Loucy (cell line): ENCODE measurements around the gene FRMD8.

Source experiments
- H2AFZ ChIP-seq: fragments of 200-600 bp; sonication (generic); 2 replicates; pipeline ENCODE4 v1.6.0; 2016; ENCODE audit warnings: antibody characterized with exemption, mild to moderate bottlenecking, low read length, moderate library complexity
- H3F3A ChIP-seq: fragments of 200-600 bp; 2 replicates; pipeline ENCODE4 v1.6.0; 2016; ENCODE audit warnings: antibody characterized with exemption, low read depth, mild to moderate bottlenecking
- H3K27me3 ChIP-seq: fragments of 200-600 bp; sonication (generic); 2 replicates; pipeline ENCODE4 v1.6.1; 2014; ENCODE audit warnings: low read length, mild to moderate bottlenecking; ENCODE audit not compliant: insufficient read depth, poor library complexity, severe bottlenecking
- H3K36me3 ChIP-seq: fragments of 200-600 bp; sonication (generic); 2 replicates; pipeline ENCODE4 v1.6.1; 2016; ENCODE audit warnings: low read length; ENCODE audit not compliant: insufficient read depth
- H3K4me1 ChIP-seq: fragments of 200-600 bp; sonication (generic); 2 replicates; pipeline ENCODE4 v1.5.1; 2014; ENCODE audit warnings: low read length, mild to moderate bottlenecking; ENCODE audit not compliant: insufficient read depth, poor library complexity, severe bottlenecking
- H3K4me2 ChIP-seq: fragments of 200-600 bp; sonication (generic); 2 replicates; pipeline ENCODE4 v1.6.0; 2014; ENCODE audit warnings: antibody characterized with exemption, low read length, low read depth, mild to moderate bottlenecking; ENCODE audit not compliant: poor library complexity, severe bottlenecking
- H3K4me3 ChIP-seq: fragments of 200-600 bp; sonication (generic); 2 replicates; pipeline ENCODE4 v1.5.1; 2014; ENCODE audit warnings: low read length, mild to moderate bottlenecking, mixed read lengths; ENCODE audit not compliant: poor library complexity, severe bottlenecking
- H3K79me2 ChIP-seq: fragments of 200-600 bp; sonication (generic); 2 replicates; pipeline ENCODE4 v1.6.1; 2014; ENCODE audit warnings: low read length; ENCODE audit not compliant: insufficient read depth
- H3K9ac ChIP-seq: fragments of 200-600 bp; sonication (generic); 2 replicates; pipeline ENCODE4 v1.6.0; 2014; ENCODE audit warnings: mild to moderate bottlenecking, low read depth, low read length, moderate library complexity; ENCODE audit not compliant: poor library complexity, severe bottlenecking
- H3K9me2 ChIP-seq: fragments of 200-600 bp; sonication (generic); replicated peaks from 2 replicates; pipeline ENCODE4 v1.6.1; 2016; ENCODE audit warnings: low read depth, low read length, mixed read lengths
- H3K9me3 ChIP-seq: fragments of 200-600 bp; sonication (generic); 2 replicates; pipeline ENCODE4 v1.6.1; 2014; ENCODE audit warnings: mild to moderate bottlenecking, antibody characterized with exemption, low read length, low read depth; ENCODE audit not compliant: insufficient read depth
- H4K20me1 ChIP-seq: fragments of 200-600 bp; sonication (generic); 2 replicates; pipeline ENCODE4 v1.6.0; 2014; ENCODE audit warnings: antibody characterized with exemption, low read length, mild to moderate bottlenecking; ENCODE audit not compliant: insufficient read depth, poor library complexity, severe bottlenecking
- CTCF ChIP-seq: fragments of 200-600 bp; sonication (generic); conservative IDR thresholded peaks from 2 replicates; pipeline ENCODE4 v1.5.1; 2014; ENCODE audit warnings: mild to moderate bottlenecking, antibody characterized with exemption, low read length
- EZH2phosphoT487 ChIP-seq: fragments of 200-600 bp; IDR thresholded peaks from 2 replicates; pipeline ENCODE4 v1.6.1; 2018; ENCODE audit warnings: antibody characterized with exemption, mild to moderate bottlenecking, moderate library complexity, borderline replicate concordance

FRMD8 gene

GRCh38 chr11:65341856-65342255 is 44.6 kb upstream of the FRMD8 start:
- Histone ChIP-seq H3K9me2 (no peaks in the 10 kb centered on the region), H3K4me2 (no peak overlapping the region), H3K4me3 (no peak overlapping the region), H3K9me3 (no peaks in the 10 kb centered on the region), H3F3A (no peaks in the 10 kb centered on the region), H4K20me1 (peaks cover 28% of the 10 kb centered on the region), H3K9ac (no peak overlapping the region), H3K4me1 (peaks cover 17% of the 10 kb centered on the region), H3K79me2 (peaks cover 41% of the 10 kb centered on the region), H3K27me3 (no peaks in the 10 kb centered on the region), H2AFZ (no peak overlapping the region), H3K36me3 (peaks cover 65% of the 10 kb centered on the region; the same call in 1 of the 2 replicates)
- TF ChIP-seq EZH2phosphoT487 (no peak), CTCF (no peak)

- Histone ChIP-seq H3K9me2 (no peaks in the 10 kb centered on the region), H3K36me3 (peaks cover 42% of the 10 kb centered on the region; the same call in 1 of the 2 replicates), H4K20me1 (no peaks in the 10 kb centered on the region), H3K4me1 (peaks cover 3% of the 10 kb centered on the region), H3K9ac (no peak overlapping the region), H3K9me3 (no peaks in the 10 kb centered on the region), H3F3A (no peaks in the 10 kb centered on the region; the same call in 1 of the 2 replicates), H3K4me3 (no peak overlapping the region), H2AFZ (no peak overlapping the region), H3K79me2 (no peaks in the 10 kb centered on the region), H3K27me3 (no peaks in the 10 kb centered on the region), H3K4me2 (no peak overlapping the region)
- no peak for TF ChIP-seq EZH2phosphoT487
- TF ChIP-seq CTCF = no peak
Measured at GRCh38 chr11:65351511-65351910, 34.9 kb upstream of the FRMD8 start.

GRCh38 chr11:65352783-65353182 is 33.7 kb upstream of the FRMD8 start:
- Histone ChIP-seq H3F3A (no peaks in the 10 kb centered on the region; the same call in 1 of the 2 replicates), H3K9ac (no peak overlapping the region), H3K4me3 (no peak overlapping the region), H3K27me3 (no peaks in the 10 kb centered on the region), H4K20me1 (no peaks in the 10 kb centered on the region), H3K36me3 (peaks cover 39% of the 10 kb centered on the region; the same call in 1 of the 2 replicates), H3K79me2 (no peaks in the 10 kb centered on the region), H2AFZ (no peak overlapping the region), H3K4me2 (no peak overlapping the region), H3K9me3 (no peaks in the 10 kb centered on the region), H3K4me1 (peaks cover 3% of the 10 kb centered on the region), H3K9me2 (no peaks in the 10 kb centered on the region)
- TF ChIP-seq EZH2phosphoT487 = no peak
- TF ChIP-seq CTCF = peak; percentile 55
